GM19438 (cell line): Measurements from ENCODE around the gene TPPP.

ENCODE experiments used
- ATAC-seq: cut with Tn5 transposase; IDR thresholded peaks from one replicate; pipeline ENCODE4 v1.9.1; 2021; ENCODE audit warnings: low read depth; ENCODE audit not compliant: unreplicated experiment

The TPPP gene

DNA sequence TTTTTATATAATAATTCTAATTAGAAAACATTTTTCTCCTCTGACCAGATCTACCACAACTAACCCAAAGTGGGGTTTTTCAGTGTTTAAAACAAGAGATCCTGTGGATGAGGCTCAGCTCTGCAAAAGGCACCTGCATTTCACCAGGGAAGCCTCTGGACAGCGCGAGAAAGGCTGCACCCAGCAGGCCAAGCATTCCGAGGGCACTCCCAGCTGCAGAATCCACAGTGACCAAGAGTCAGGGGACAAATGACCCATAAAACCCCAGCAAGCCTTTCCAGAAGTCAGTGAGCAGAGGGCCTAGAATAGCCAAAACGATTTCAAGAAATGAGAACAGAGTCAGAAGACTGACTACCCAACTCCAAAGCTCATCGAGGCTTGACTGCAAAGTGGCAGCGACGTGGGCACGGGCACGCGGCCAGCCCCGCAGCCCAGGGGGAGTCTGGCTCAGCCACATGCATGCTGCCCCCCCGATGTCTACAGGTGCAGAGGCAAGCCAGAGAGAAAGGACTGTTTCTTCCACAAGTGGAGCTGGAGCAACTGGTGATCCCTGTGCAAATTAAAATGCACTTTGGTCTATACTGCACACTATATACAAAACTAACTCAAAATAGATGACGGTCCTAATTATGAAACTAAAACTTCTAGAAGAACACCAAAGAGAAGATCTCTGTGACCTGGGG is 26.2 kb downstream of the TPPP start:
- no peak for ATAC-seq

GRCh38 chr5:665956-666711 is 27.0 kb downstream of the TPPP start:
- no peak for ATAC-seq

- ATAC-seq: no peak
Measured at GRCh38 chr5:665541-665955, 27.6 kb downstream of the TPPP start.

DNA sequence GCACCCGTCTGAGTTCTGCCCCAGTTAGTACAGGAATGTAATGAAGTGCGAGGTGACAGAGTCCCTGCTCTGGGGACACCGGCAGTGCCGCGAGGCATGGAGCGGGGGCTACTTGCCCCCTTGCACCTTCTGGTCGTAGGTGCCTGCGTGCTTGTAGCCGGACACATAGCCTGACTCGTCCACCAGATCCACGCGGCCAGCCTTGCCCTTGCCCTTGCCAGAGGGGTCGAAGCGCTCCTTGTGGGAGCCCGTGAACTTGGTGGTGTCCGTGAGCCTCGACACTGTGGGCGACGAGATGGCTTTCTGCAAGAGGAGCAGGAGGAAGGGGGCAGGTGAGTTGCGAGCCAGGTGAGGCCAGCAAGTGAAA is 28.2 kb downstream of the TPPP start:
- no peak for ATAC-seq

- no peak for ATAC-seq
Measured at GRCh38 chr5:664343-664993, 28.7 kb downstream of the TPPP start.

GRCh38 chr5:663436-664342 is 29.5 kb downstream of the TPPP start:
- ATAC-seq: no peak

GRCh38 chr5:662751-663435 is 30.3 kb downstream of the TPPP start:
- ATAC-seq: no peak

- no peak for ATAC-seq
Measured at GRCh38 chr5:661891-662750, 31.0 kb downstream of the TPPP start.

- ATAC-seq: no peak
Measured at GRCh38 chr5:660491-661030, 32.6 kb downstream of the TPPP start.

- no peak for ATAC-seq
Measured at GRCh38 chr5:659496-660263, 33.5 kb downstream of the TPPP start.

- ATAC-seq: no peak
Measured at GRCh38 chr5:658103-658502, 35.0 kb downstream of the TPPP start.

- no peak for ATAC-seq
Measured at GRCh38 chr5:657570-657969, 35.6 kb downstream of the TPPP start.

DNA sequence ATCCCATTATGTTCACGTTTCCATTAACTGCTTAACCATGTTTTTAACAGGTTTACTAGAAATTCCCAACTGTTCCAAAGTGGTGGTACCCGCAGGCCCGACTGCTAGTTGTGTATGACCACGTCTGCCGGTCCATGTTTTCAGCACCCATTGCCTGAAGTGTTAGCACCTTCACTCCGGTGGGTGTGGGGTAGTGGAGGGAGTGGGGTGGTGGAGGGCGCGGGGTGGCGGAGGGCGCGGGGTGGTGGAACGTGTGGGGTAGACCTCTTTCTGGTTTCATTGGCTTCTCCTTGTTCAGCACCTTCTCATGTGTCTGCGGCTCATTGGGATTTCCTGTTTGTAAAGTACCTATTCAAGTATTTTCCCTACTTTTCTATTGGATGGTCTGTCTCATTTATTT is 37.7 kb downstream of the TPPP start:
- no peak for ATAC-seq

DNA sequence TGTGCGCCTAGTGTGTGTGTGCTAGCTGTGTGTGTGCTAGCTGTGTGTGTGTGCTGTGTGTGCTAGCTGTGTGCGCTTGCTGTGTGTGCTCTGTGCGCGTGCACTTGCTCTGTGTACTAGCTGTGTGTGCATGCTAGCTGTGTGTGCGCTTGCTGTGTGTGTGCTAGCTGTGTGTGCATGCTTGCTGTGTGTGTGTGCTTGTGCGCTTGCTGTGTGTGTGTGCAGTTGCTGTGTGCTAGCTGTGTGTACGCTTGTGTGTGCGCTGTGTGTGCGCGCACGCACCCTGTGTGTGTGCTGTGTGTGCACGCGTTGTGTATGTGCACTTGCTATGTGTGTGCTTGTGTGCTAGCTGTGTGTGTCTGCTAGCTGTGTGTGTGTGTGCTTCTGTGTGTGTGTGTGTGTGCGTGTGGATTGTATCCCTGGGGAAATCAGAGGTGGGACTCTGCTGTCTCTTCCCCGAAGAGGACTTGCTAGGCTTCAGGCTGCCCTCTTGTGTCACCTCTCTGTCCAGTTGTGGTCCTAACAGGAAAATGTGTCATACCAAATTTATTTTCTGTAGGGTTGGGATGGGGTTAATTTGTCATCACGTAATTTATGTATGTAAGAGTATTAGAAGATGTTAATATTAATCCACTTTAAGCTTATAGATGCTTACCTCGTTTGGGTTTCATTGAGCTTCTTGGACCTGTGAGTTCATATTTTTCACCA is 38.9 kb downstream of the TPPP start:
- no peak for ATAC-seq

DNA sequence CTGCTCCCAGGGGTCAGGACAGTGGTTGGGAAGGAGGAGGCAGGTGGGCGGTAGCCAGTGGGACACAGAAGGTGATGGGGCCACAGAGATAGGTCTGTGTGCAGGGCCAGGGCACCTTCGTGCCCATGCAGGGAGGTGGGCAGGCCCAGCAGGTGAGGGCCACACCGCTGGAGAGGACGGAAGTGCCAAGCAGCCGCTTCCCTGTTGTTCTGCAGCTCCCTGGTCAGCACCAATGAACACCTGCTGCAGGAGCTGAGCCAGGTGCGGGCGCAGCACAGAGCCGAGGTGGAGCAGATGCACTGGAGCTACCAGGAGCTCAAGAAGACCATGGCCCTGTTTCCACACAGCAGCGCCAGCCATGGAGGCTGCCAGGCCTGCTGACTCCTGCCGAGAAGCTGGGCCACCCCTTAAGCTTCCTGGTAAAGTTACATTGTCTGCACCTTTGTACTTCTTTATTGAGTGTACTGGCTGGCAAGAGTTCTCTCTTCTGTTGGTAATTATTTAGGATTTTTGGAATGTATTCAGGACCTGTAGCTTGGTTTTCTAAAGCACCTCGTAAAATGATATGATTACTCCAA is 40.3 kb downstream of the TPPP start:
- ATAC-seq: no peak

GRCh38 chr5:652023-652515 is 41.1 kb downstream of the TPPP start:
- no peak for ATAC-seq
